Stimulated activated naive CD4-positive, alpha-beta T cell (primary cell): Measurements from ENCODE around the gene AAMP.
A peak's percentile ranks its signal among the peaks of the same experiment; 100 is the strongest.

Source experiments
- DNase-seq, 6 experiments: peaks; one replicate each; lab custom pipeline; 2025; lab: John Stamatoyannopoulos, UW

AAMP gene

DNA sequence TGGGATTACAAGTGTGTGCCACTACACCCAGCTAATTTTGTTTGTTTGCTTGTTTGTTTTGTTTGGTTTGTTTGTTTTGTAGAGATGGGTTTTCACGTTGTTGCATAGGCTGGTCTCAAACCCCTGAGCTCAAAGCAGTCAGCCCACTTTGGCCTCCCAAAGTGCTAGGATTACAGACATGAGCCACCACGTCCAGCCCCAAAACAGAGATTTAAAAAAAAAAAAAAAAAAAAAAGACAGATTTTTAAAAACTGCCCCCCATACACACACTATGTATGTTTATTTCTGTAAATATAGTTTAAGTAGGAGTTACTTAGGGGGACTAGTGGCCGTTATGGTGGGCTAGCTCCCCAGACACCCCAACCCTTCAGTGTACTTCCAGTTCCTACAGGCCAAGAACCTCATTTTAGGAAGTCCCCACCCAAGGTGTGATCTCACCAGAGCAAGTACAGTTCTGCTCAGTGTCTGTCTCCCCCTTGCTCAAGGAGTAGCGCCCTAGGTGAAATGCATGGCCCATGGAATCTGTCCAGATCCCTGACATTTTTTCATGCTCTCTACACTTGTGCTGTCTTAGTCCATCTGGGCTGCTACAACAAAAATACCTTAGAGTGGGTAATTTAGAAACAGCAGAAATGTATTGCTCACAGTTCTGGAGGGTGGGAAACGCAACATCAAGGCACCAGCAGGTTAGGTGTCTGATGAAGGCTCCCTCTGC lies 23.9 kb upstream of the AAMP start:
- DNase-seq, result no peak

DNA sequence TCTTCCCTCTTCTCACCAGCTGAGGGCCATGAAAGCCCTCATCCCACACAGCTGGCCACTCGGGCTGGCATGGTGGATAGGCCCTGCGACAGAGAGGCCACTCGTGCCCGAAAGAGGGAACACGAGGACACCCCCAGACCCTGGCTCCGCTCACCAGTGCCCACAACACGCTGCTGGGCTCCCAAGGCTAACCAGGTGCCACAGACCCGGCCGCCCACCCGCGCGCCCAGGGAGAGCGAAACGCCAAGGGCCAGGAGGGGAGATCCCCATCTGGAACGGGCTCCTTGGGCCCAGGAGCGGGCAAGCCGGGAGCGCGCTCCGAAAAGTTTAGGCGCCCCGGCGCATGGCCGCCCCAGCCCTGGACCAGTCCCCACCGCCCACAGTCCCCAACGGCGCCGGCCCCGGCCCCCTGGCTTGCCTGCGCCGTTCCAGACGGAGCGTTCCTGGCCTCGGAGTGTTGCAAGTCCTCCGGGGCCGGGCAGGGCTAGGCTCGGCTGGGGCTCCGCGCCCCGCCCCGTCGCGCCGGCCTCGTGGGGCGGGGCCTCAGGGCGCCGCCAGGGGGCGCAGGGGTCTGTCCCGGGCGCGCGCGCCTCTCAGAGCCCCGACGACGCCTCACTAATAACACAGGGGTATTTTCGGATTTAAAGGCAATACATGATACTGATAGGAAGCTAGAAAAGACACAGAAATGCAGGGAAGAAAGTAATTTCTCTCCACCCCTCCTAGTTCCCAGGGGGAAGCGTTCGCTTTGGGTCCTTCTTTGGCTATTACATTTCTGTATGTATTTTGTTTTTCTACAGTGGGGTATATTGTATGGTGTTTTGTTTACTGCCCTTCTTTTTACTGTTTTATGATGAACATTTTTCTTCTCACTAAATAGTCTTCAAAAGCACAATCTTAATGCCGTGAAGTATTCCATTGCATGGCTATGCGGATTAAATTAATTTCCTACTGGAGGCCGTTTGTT lies 22.4 kb upstream of the AAMP start, which contains the start of gene TMBIM1:
Gene TMBIM1, minus strand, starts transcription at position 456 of the 967 bp plus-strand sequence. CDS start 10,362 bp downstream, outside the sequence.
- DNase-seq, result peak; percentile 58 to 86 (median 75)

DNA sequence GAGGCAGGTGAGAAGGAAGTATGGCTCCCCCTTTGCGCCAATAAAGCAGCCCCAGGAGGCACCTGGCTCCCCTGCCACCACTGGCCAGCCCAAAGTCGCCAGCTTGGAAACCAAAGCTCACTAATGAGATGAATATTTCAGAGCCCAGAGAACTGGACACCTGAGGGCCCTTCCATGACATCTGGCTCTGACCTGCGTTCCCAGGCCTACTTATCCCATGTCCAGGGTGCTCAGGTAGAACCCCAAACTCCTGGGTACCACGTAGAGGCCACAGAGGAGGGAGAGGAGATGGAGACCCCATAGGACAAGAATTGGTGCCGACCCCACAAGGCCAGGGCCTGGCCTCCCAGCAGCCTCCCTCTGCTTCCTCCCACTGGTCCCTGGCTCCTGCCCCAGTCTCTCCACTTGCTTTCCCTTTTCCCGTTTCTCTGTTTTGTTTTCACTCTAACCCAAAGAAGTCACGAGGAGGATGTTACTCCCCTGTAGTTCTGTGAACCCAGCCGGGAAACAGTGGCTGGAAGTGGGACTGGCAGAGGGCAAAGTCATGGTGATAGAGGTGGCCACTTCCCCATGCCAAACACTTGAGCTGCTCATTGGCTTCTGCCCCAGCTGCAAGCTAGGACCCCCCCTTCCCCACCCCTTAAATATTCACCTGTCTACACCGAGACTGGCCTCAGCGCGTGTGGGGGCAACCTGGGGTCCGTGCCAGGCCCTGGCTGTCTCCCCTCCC lies 21.5 kb upstream of the AAMP start:
- no peak for DNase-seq

- DNase-seq, result peak in 5 of 6 experiments; percentile 20 to 29 (median 26)
Observed at GRCh38 chr2:218290316-218291261, 20.7 kb upstream of the AAMP start.

DNA sequence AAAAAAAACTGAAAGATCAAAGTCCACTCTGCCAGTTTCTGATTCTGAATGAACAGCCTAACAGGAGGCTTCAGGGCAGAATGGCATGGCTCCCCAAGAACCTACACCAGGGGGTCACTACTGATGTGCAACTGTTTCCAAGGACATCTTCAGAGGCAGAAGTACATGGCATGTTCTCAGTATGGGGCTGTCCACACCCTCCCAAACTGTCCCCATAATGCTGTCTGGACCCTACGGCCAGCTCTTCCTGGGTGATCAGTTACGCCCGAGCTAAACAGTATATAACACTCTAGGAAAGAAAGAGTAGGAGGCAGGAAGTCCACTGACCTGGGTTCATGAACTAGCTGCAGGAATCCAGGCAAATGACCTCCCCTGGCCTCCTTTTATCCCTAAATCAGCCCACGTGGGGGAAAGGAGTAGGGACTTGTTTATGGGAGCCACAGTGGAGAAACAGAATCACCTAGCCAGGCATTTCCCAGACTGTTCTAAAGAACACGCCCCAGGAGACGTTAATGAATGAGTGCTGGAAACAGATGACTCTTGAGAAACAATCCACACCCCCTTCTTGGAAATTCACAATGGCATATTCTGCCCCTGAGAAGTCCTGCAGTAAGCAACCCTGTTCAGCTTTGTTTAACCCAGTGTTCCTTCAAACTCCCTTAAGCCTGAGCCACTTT lies 19.8 kb upstream of the AAMP start:
- no peak for DNase-seq

- DNase-seq, result peak; percentile 63 to 79 (median 78)
Observed at GRCh38 chr2:218286570-218287459, 16.9 kb upstream of the AAMP start.

DNA sequence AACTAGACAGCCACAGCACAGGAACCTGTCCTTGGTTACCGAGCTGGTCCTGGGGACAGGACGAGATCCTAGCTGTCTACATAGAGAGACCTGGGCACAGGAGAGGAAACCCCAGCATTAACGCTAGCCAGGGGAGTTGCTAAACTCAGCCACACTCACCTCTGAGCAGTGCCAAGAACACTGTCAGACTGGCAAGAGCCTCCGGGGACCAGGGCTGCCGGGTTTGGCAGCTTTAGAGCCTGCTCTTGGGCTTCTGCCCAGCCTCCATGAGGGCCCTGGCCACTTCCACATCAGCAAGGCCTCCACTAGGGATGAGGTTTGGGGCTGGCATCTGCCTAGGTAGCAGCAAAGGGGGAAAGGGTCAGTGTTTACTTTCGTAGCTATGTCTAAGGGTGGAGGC lies 15.7 kb upstream of the AAMP start:
- DNase-seq, result no peak

DNA sequence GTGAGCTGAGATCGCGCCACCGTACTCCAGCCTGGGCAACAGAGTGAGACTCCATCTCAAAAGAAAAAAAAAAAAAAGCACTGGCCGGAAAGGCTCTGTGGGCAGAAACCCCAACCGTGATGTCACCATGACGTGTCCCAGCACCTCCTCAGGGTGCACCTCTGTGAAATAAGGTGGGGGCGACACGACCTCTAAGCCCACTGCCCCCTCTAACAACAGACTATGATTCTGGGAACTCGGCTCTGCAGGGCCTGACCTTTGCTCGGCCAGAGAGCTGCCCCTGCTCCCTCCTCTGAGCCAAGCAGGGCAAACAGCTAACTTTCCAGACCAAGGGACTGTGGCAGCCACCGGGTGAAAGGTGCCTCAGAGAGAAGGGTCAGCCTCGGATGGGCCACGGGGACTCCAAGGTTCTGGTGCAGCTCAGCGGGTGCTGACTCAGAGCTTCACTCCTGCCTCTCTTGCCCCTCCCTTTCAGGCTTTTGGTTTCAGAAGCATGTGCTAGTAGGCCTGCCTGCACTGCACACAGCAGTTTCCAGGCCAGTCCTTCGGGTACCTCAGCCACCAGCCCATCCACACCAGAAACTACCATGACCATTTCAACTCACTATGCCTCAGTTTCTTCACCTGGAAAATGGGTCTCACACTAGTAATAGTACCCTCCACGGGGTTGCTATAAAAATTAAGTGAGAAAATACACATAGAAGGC lies 14.3 kb upstream of the AAMP start:
- DNase-seq, result no peak

DNA sequence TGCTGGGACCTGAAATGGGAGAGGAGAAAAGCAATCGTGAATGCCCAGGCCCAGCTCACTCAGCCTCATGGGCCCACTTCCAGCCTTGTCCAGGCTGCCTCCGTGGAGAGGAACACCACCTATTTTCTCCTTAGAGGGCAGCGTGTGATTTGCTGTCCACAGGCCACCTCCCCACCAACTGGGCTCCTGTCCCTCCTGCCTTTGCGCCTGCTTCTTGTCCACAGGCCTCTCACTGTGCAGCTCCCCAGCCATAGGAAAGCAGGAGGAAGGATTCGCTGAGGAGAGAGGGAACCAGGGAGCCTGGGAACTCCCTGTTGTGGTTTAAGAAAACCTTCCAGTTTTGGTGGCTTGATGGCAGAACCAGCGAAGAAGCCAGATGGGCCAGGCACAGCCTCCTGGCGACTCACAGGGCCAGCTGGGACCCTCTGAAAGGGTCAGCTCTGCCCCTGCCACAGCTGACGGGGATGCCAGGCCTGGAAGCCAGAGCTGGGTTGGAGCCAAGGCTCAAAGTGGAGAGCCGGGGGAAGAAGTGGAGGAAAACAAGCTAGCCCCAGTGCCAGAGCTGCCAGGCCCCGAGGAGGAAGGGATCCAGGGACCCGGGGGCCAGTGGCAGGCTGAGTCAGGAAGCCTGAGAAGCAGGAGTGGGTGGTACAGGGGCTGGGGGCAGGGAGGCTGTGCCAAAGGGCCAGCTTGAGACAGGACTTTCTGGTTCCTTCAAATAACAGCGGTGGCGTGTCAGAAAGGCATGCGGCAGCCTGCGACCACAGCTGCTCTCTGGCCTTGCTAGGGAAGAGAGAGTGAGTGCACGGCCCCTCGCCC lies 12.4 kb upstream of the AAMP start:
- no peak for DNase-seq

DNA sequence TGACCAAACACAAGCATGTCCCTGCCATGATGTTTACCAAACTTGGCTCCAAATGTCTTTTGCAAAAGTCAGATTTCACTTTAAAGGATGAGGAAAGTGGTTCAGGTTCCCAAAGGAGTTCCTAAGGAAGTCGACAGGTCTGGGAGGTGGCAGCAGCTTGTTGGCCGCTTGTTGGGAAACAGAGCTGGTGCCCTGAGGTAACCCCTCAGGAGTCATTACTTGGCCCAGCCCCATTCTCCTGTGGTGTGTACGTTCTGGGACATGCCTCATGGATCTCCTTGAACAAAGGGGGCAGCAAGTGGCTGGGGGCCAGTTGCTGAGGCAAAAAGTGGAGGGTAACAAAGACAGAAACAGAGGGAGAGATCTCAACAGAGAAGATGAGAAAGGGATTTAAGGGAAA lies 11.5 kb upstream of the AAMP start:
- no peak for DNase-seq

GRCh38 chr2:218280260-218280870 lies 10.4 kb upstream of the AAMP start:
- DNase-seq, result no peak

DNA sequence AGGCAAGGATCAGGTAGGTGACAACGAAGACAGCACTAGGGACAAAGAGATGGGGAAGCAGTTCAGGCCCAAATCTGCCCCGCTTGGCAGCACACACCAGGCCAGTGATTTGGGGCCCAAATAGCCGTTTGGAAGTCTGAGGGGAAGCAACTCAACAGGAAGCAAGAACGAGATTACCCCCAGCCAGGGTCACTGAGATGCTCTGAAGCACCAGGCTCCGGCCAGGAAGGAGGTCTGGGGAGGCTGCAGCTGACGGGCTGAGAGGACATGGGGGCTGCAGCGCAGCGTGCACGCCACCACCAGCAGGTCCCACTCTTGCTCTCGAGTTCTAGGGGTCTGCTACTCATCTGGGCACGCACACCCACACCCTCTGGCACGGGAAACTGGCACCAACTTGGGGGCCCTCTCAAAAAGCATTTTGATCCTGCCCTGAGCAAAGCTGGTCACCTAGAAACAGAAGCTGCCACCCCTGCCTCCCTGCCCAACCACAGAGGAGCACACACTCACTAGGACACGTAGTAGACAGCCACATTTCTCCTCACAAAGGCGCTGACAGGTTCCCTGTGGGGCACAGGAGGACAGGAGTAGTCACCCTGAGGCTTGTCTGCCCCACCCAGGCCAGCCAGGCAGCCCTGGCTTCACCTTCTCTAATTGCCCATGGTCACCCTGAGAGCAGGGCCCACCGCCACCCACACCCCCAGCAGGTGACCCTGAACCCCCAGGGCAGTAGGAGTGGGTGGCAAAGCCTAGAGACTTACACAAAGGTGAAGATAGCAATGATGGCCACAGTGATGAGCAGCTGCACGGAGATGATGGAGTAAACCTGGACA lies 8.8 kb upstream of the AAMP start:
- DNase-seq, result no peak

- no peak for DNase-seq
Observed at GRCh38 chr2:218277921-218278320, 8.0 kb upstream of the AAMP start.

DNA sequence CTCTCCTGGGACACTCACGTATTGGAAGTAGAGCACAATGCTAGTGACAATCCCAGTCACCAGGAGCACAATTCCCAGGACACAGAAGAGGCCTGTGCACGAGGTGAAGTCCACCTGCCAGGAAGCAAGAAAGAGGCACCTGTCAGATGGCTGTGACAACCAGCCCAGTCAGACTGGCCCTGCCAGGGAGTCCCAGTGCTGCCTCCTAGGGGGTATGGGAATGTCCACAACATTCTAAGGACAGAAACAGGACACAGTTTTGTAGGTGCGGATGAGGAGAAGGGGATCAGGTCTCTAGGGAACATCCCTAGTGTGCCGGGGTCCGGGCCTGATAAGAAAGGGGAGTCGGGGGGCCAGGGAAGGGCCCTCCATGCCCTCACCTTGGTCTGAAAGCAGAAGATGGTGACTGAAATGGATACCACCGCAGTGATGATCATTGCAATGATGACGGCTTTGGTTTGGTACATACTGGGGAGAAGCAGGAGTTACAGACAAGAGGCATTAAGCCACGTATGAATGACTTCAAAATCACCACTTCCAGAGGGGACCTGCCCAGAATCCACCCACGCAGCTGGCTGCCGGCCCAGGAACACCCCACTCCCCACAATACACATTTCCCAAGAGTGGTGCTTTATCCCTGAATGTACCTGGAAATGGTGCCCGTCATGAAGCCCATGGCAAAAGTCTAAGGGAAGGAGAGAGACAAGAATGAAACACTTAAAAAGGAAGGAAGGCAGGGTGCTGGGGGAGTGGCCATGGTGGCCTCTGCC lies 7.2 kb upstream of the AAMP start:
- no peak for DNase-seq

DNA sequence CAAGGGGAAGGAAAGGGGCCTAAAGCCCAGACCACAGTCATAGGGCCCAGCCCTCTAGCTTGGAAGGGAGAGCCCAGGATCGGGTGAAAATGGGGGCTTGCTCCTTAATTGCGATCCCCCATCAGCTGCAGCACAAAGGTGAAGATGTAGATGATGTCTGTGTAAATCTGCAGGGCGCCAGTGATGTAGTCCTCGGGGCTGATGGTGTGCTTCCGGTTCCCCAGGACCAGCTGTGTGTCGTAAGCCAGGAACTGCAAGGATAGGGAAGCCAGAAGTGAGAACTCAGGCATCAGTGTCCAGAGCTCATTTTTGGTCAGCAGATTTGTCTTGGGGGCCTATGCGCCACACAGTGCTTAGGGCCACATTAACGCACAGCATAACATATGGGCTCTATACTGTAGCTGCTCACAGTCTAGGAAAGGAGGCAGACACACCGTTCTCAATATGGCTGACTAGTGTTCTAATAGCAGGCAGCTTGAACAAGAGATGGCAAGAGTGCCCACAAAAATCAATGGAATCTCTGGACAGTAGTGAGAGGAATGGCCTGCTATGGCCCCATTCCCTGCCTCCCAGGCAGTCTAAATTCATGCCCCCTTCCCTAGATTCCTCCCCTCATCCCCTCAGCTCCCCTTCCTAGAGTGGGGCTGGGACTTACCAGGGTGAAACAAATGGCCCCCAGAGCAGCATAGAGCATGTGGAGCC lies 5.6 kb upstream of the AAMP start:
- DNase-seq, result no peak
